IMR-90 (cell line): ENCODE results near the gene UPF1. TPM values are rescaled to one million over a fixed set of nuclear protein-coding genes. Genes with fewer than 3 reads are reported as not detected.

Source experiments
- ATAC-seq: fragments of 200-7000 bp; cut with Tn5 transposase; 2 replicates; pipeline ENCODE4 v1.9.1; 2020; ENCODE audit warnings: low read depth, mild to moderate bottlenecking, moderate library complexity
- BruUV-seq: library from RNA; stranded (reverse); fragments of 400-500 nt; replicated peaks from 2 replicates; lab custom pipeline; 2021; lab: Mats Ljungman, UMichigan
- CTCF ChIA-PET: fragments of 300-600 bp; formaldehyde crosslinking; extraction: SDS; loops from one replicate; lab custom pipeline; 2021; ENCODE audit warnings: antibody characterized with exemption; lab: Yijun Ruan, JAX
- POLR2A ChIA-PET: fragments of 300-600 bp; sonication (Branson Sonifier 250); formaldehyde crosslinking; loops from one replicate; lab custom pipeline; 2022; ENCODE audit warnings: antibody characterized with exemption; ENCODE audit not compliant: unreplicated experiment; lab: Charles Lee
- DNase-seq: peaks from one replicate; pipeline ENCODE4 v3.0.0; 2013
- H2AFZ ChIP-seq: replicated peaks from 2 replicates; pipeline ENCODE3; 2013; ENCODE audit warnings: low read length, mild to moderate bottlenecking; ENCODE audit not compliant: poor library complexity
- H2AK5ac ChIP-seq: 2 replicates; pipeline ENCODE4 v1.6.1; 2013; ENCODE audit warnings: low read depth, low read length, inconsistent platforms
- H2AK9ac ChIP-seq: replicated peaks from 2 replicates; pipeline ENCODE3; 2013; ENCODE audit warnings: mild to moderate bottlenecking, low read depth, low read length, moderate library complexity; ENCODE audit not compliant: poor library complexity
- H2BK120ac ChIP-seq: 2 replicates; pipeline ENCODE4 v1.6.1; 2013; ENCODE audit warnings: low read depth, low read length, inconsistent platforms
- H2BK15ac ChIP-seq: 3 replicates; pipeline ENCODE4 v1.6.1; 2013; ENCODE audit warnings: low read depth, low read length, inconsistent platforms
- H2BK20ac ChIP-seq: 2 replicates; pipeline ENCODE4 v1.6.1; 2013; ENCODE audit warnings: low read depth, mild to moderate bottlenecking, inconsistent platforms, low read length, moderate library complexity
- H2BK5ac ChIP-seq: 2 replicates; pipeline ENCODE4 v1.6.1; 2013; ENCODE audit warnings: mild to moderate bottlenecking, low read depth, low read length, inconsistent platforms; ENCODE audit not compliant: poor library complexity, severe bottlenecking
- H3K14ac ChIP-seq: replicated peaks from 2 replicates; pipeline ENCODE4 v1.6.1; 2013; ENCODE audit warnings: low read depth, low read length, inconsistent platforms
- H3K18ac ChIP-seq: 2 replicates; pipeline ENCODE4 v1.6.1; 2013; ENCODE audit warnings: low read depth, low read length, control low read depth
- H3K23ac ChIP-seq: 2 replicates; pipeline ENCODE4 v1.6.1; 2013; ENCODE audit warnings: low read depth, low read length, inconsistent platforms
- H3K27ac ChIP-seq: 2 replicates; pipeline ENCODE4 v1.5.1; 2013; ENCODE audit warnings: mild to moderate bottlenecking, control low read depth, low read length; ENCODE audit not compliant: insufficient read depth
- H3K27me3 ChIP-seq: 2 replicates; pipeline ENCODE4 v1.6.1; 2013; ENCODE audit warnings: low read length; ENCODE audit not compliant: control insufficient read depth, insufficient read depth
- H3K36me3 ChIP-seq: 2 replicates; pipeline ENCODE4 v1.6.1; 2013; ENCODE audit warnings: low read length, mixed read lengths; ENCODE audit not compliant: control insufficient read depth, insufficient read depth
- H3K4ac ChIP-seq: 2 replicates; pipeline ENCODE4 v1.6.1; 2013; ENCODE audit warnings: low read depth, low read length, inconsistent platforms
- H3K4me1 ChIP-seq: 2 replicates; pipeline ENCODE4 v1.6.1; 2013; ENCODE audit warnings: low read length, mixed read lengths; ENCODE audit not compliant: control insufficient read depth, insufficient read depth
- H3K4me2 ChIP-seq: 2 replicates; pipeline ENCODE4 v1.6.1; 2013; ENCODE audit warnings: low read depth, mild to moderate bottlenecking, control low read depth, low read length, moderate library complexity
- H3K4me3 ChIP-seq: 2 replicates; pipeline ENCODE4 v1.5.1; 2013; ENCODE audit warnings: low read depth, mild to moderate bottlenecking, control low read depth, low read length, moderate library complexity; ENCODE audit not compliant: insufficient read depth
- H3K56ac ChIP-seq: 2 replicates; pipeline ENCODE4 v1.6.1; 2013; ENCODE audit warnings: low read length, inconsistent platforms; ENCODE audit not compliant: insufficient read depth; ENCODE audit errors: extremely low read depth
- H3K79me1 ChIP-seq, 2 experiments: 2 replicates each; pipeline ENCODE4 v1.6.1; 2013; ENCODE audit warnings: low read length in 2 of 2, inconsistent platforms in 1 of 2, low read depth in 1 of 2
- H3K9ac ChIP-seq: 2 replicates; pipeline ENCODE4 v1.6.1; 2013; ENCODE audit warnings: low read depth, low read length, control low read depth
- H3K9me1 ChIP-seq: 2 replicates; pipeline ENCODE4 v1.6.1; 2013; ENCODE audit warnings: low read length, inconsistent platforms; ENCODE audit not compliant: insufficient read depth
- H3K9me3 ChIP-seq: 2 replicates; pipeline ENCODE4 v1.6.1; 2013; ENCODE audit warnings: low read length; ENCODE audit not compliant: control insufficient read depth, insufficient read depth
- H4K20me1 ChIP-seq: 2 replicates; pipeline ENCODE4 v1.6.1; 2013; ENCODE audit warnings: low read length, inconsistent platforms; ENCODE audit not compliant: insufficient read depth
- H4K5ac ChIP-seq: 2 replicates; pipeline ENCODE4 v1.6.1; 2013; ENCODE audit warnings: mild to moderate bottlenecking, low read depth, low read length, control low read depth
- H4K8ac ChIP-seq, 2 experiments: 2 replicates each; pipeline ENCODE4 v1.6.1; 2013; ENCODE audit warnings: low read depth in 2 of 2, low read length in 2 of 2, control low read depth in 1 of 2, inconsistent platforms in 1 of 2
- H4K91ac ChIP-seq: 2 replicates; pipeline ENCODE4 v1.6.1; 2013; ENCODE audit warnings: low read depth, low read length, inconsistent platforms; ENCODE audit not compliant: insufficient read depth
- MAFK ChIP-seq: IDR thresholded peaks from 2 replicates; pipeline ENCODE4 v1.6.1; 2012; ENCODE audit warnings: low read depth, low read length, improper control_type of control experiment
- MXI1 ChIP-seq: IDR thresholded peaks from 2 replicates; pipeline ENCODE4 v1.6.1; 2012; ENCODE audit warnings: low read depth, mild to moderate bottlenecking, low read length, moderate library complexity, borderline replicate concordance
- POLR2A ChIP-seq: IDR thresholded peaks from 2 replicates; pipeline ENCODE4 v1.6.1; 2012; ENCODE audit warnings: mild to moderate bottlenecking, low read depth, low read length
- WGBS, 2 experiments: methylation state at CpG; one replicate each; pipeline versions ENCODE4 v1.1.5 to v1.1.7; 2013; ENCODE audit warnings: missing lambda C conversion rate in 2 of 2; ENCODE audit not compliant: insufficient read length in 1 of 2; ENCODE audit errors: extremely low coverage in 2 of 2; 5-methylcytosine and 5-hydroxymethylcytosine counted together
- dilution Hi-C: fragments of 300-500 bp; cut with HindIII; formaldehyde crosslinking; loops from one replicate; pipeline ENCODE4 v1.14.3; 2018; ENCODE audit warnings: low sequenced_read_pairs; ENCODE audit not compliant: unreplicated experiment
- in situ Hi-C: fragments of 300-500 bp; cut with MboI; formaldehyde crosslinking; loops from 3 replicates; pipeline ENCODE4 v1.14.3; 2019; ENCODE audit warnings: low sequenced_read_pairs, inconsistent platforms, mixed read lengths
- intact Hi-C: fragments of 100-400 bp; cut with micrococcal nuclease; formaldehyde crosslinking; loops from 2 replicates; pipeline ENCODE4 v1.10.0; 2022
- polyA plus RNA-seq, 3 experiments: library from polyadenylated mRNA; depleted of rRNA; stranded (reverse); fragments of >200 nt; gene quantifications; 2 replicates each; pipeline ENCODE4 v1.2.3, GENCODE V29; 2012; ENCODE audit warnings: low replicate concordance in 1 of 3
- total RNA-seq: library from RNA; depleted of rRNA; stranded (reverse); fragments of >200 nt; gene quantifications from 2 replicates; pipeline ENCODE4 v1.2.3, GENCODE V29; 2012

Gene UPF1
- total and polyA plus RNA-seq, 2 of the 4 experiments (the other 2 are of a cell fraction): 31.2 to 50.3 TPM

DNA sequence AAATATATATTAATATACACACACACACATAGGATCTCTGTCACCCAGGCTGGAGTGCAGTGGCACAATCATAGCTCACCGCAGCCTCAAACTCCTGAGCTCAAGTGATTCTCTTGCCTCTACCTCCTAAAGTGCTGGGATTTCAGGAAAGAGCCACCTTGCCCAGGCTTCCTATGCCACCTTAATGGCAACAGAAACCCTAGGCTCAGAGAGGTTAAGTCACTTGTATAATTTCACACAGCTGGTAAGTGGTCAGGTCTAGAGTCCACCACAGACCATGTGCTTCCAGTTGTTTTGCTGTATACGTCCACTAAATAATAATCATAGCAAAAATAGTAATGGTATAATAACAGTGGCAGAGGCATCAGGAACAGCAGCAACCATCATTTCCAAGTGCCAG, 1.3 kb upstream of the UPF1 start:
- intact Hi-C loops: loop anchor here (5.0 kb wide), 1 partner anchor 243 kb away; the partner anchor contains the start of gene REX1BD

More for the DNA sequence above, 1.3 kb upstream of the UPF1 start:
- BruUV-seq: no TSS peak
- H3K4me2 ChIP-seq: no peak overlapping the region
- H3K27me3 ChIP-seq: no peaks in the 10 kb centered on the region
- no peak overlapping the region for H3K56ac ChIP-seq
- H4K5ac ChIP-seq: no peak overlapping the region
- peaks cover 9% of the 10 kb centered on the region for H3K9me3 ChIP-seq
- H3K23ac ChIP-seq: no peak overlapping the region
- peaks cover 36% of the 10 kb centered on the region for H4K20me1 ChIP-seq
- peaks cover 10% of the 10 kb centered on the region for H3K4me1 ChIP-seq
- no peak overlapping the region for H3K27ac ChIP-seq
- ChIA-PET POLR2A (no interaction called here), CTCF (no interaction called here)
- H2BK5ac ChIP-seq: no peak overlapping the region
- no peak overlapping the region for H2AK9ac ChIP-seq
- H4K8ac ChIP-seq: no peak overlapping the region
- peaks cover 7% of the 10 kb centered on the region; the same call in 1 of the 2 replicates for H3K9me1 ChIP-seq
- no peak overlapping the region for H3K14ac ChIP-seq
- no peak overlapping the region for H2AFZ ChIP-seq
- no peak overlapping the region for H3K4me3 ChIP-seq
- ATAC-seq: no peak
- no peak overlapping the region for H2BK120ac ChIP-seq
- no peak overlapping the region for H3K9ac ChIP-seq
- DNase-seq: no peak
- dilution Hi-C loops (no loop called here), in situ Hi-C loops (no loop called here)
- no peak overlapping the region for H2BK15ac ChIP-seq
- no peak overlapping the region for H2BK20ac ChIP-seq
- H3K79me1 ChIP-seq: peaks cover 0 to 32% of the 10 kb centered on the region in 2 experiments; a peak in 2 of 4 replicates
- no CpG with 5 or more reads among the region's 2 CpGs for WGBS, 2 experiments
- peaks cover 4% of the 10 kb centered on the region for H3K36me3 ChIP-seq
- H3K4ac ChIP-seq: no peak overlapping the region
- H4K91ac ChIP-seq: no peak overlapping the region
- H2AK5ac ChIP-seq: no peak overlapping the region
- H3K18ac ChIP-seq: no peak overlapping the region
- TF ChIP-seq POLR2A (no peak), MAFK (no peak), MXI1 (no peak)
